ENCODE results near the gene MBLAC1.
A peak's percentile ranks its signal among the peaks of the same experiment; 100 is the strongest.

The MBLAC1 gene

GRCh38 chr7:100176096-100177044, 49.6 kb downstream of the MBLAC1 start:
- TF ChIP-seq ZFX (IDR thresholded peaks at IDR 0.05; ENCODE audit: borderline replicate concordance) = no peak
- TF ChIP-seq CTCF (IDR thresholded peaks at IDR 0.05) = no peak
- peak overlapping the region; percentile 39; the same call in 1 of the 2 replicates for H3K27ac ChIP-seq

- TF ChIP-seq CTCF (IDR thresholded peaks at IDR 0.05) (no peak), ZFX (IDR thresholded peaks at IDR 0.05; ENCODE audit: borderline replicate concordance) (no peak)
- H3K27ac ChIP-seq = peak within 1 kb of the TSS; percentile 39; the same call in 1 of the 2 replicates
These were observed 50.6 kb downstream of the MBLAC1 start, which contains the start of the genes GPC2 and STAG3 for GRCh38 chr7:100177045-100178001. Gene GPC2, minus strand, starts transcription at chr7:100177381. Its CDS starts 182 bp downstream, at chr7:100177199. Gene STAG3, plus strand, starts transcription at chr7:100177918. Its CDS starts 2,639 bp downstream, at chr7:100180557.
